ENCODE results near the gene HSBP1L1. TPM values are rescaled to one million over a fixed set of nuclear protein-coding genes. Genes with fewer than 3 reads are reported as not detected.

Gene HSBP1L1
- total RNA-seq, 1 experiment from 2014 or later = 25.7 TPM

GRCh38 chr18:79962835-79963657 lies 1.4 kb upstream of the HSBP1L1 start:
- intact Hi-C loops (cut with micrococcal nuclease; ENCODE audit: unreplicated experiment) = loop anchor here (10.0 kb wide), 1 partner anchor 288 kb away; the partner anchor contains the start of gene CTDP1
- ChIA-PET POLR2A (no interaction called here), CTCF (no interaction called here)
- H3K27me3 Mint-ChIP-seq (ENCODE audit: insufficient read depth, unreplicated experiment) = no peaks in the 10 kb centered on the region
- TF ChIP-seq CTCF (IDR thresholded peaks at IDR 0.05; ENCODE audit: insufficient read depth in 1 of 2, low read depth in 1 of 2, low read length in 1 of 2, severe bottlenecking in 1 of 2, unreplicated experiment in 1 of 2) = no peak
- H3K36me3 ChIP-seq (ENCODE audit: control insufficient read depth, insufficient read depth, low read length) = no peaks in the 10 kb centered on the region
- no peaks in the 10 kb centered on the region for H3K27me3 ChIP-seq (replicated peaks; ENCODE audit: control insufficient read depth, insufficient read depth, low read length)
- no peaks in the 10 kb centered on the region for H3K9me3 Mint-ChIP-seq (ENCODE audit: unreplicated experiment)
- no peak overlapping the region for H3K27ac Mint-ChIP-seq (ENCODE audit: unreplicated experiment)
- no peaks in the 10 kb centered on the region for H3K9me3 ChIP-seq
- no TSS peak for BruUV-seq (replicated peaks)
- no peak overlapping the region for H3K4me3 Mint-ChIP-seq (ENCODE audit: unreplicated experiment)
- DNase-seq = no peak
- H3K36me3 Mint-ChIP-seq (ENCODE audit: insufficient read depth, unreplicated experiment) = peaks cover 19% of the 10 kb centered on the region
- peaks cover 7% of the 10 kb centered on the region for H3K4me1 Mint-ChIP-seq (ENCODE audit: low read depth, unreplicated experiment)
- H3K4me3 ChIP-seq (ENCODE audit: low read depth, low read length) = no peak overlapping the region
- peaks cover 7% of the 10 kb centered on the region; the same call in 1 of the 2 replicates for H3K4me1 ChIP-seq

GRCh38 chr18:79963658-79964329 lies 649 bp upstream of the HSBP1L1 start:
- Histone ChIP-seq H3K4me1 (peaks cover 7% of the 10 kb centered on the region; the same call in 1 of the 2 replicates), H3K4me3 (ENCODE audit: low read depth, low read length) (peak overlapping the region; percentile 67), H3K36me3 (ENCODE audit: control insufficient read depth, insufficient read depth, low read length) (no peaks in the 10 kb centered on the region), H3K9me3 (no peaks in the 10 kb centered on the region), H3K27me3 (replicated peaks; ENCODE audit: control insufficient read depth, insufficient read depth, low read length) (no peaks in the 10 kb centered on the region)
- no peak for TF ChIP-seq CTCF (IDR thresholded peaks at IDR 0.05; ENCODE audit: insufficient read depth in 1 of 2, low read depth in 1 of 2, low read length in 1 of 2, severe bottlenecking in 1 of 2, unreplicated experiment in 1 of 2)
- Mint-ChIP-seq H3K4me3 (ENCODE audit: unreplicated experiment) (peak overlapping the region; percentile 7), H3K4me1 (ENCODE audit: low read depth, unreplicated experiment) (peaks cover 7% of the 10 kb centered on the region), H3K27me3 (ENCODE audit: insufficient read depth, unreplicated experiment) (no peaks in the 10 kb centered on the region), H3K9me3 (ENCODE audit: unreplicated experiment) (no peaks in the 10 kb centered on the region), H3K27ac (ENCODE audit: unreplicated experiment) (no peak overlapping the region), H3K36me3 (ENCODE audit: insufficient read depth, unreplicated experiment) (peaks cover 25% of the 10 kb centered on the region)
- no peak for DNase-seq
- ChIA-PET CTCF (no interaction called here), POLR2A (interaction anchor here (1.0 kb wide), 1 partner anchor 184 kb away, joined by 4 read pairs; no protein-coding TSS in a partner anchor)
- intact Hi-C loops (cut with micrococcal nuclease; ENCODE audit: unreplicated experiment) = loop anchor here (10.0 kb wide), 1 partner anchor 289 kb away; the partner anchor contains the start of gene CTDP1
- BruUV-seq (replicated peaks) = no TSS peak

GRCh38 chr18:79965119-79965902 lies 868 bp downstream of the HSBP1L1 start:
- intact Hi-C loops (cut with micrococcal nuclease; ENCODE audit: unreplicated experiment) = loop anchor here (1.0 to 10.0 kb wide), 2 partner anchors 23 to 291 kb away; partner anchors contain the start of genes CTDP1 and TXNL4A
- H3K27ac Mint-ChIP-seq (ENCODE audit: unreplicated experiment) = peak overlapping the region; percentile 85
- no peaks in the 10 kb centered on the region for H3K27me3 Mint-ChIP-seq (ENCODE audit: insufficient read depth, unreplicated experiment)
- H3K4me1 Mint-ChIP-seq (ENCODE audit: low read depth, unreplicated experiment) = peaks cover 7% of the 10 kb centered on the region
- H3K9me3 ChIP-seq = no peaks in the 10 kb centered on the region
- H3K4me3 Mint-ChIP-seq (ENCODE audit: unreplicated experiment) = peak overlapping the region; percentile 75
- H3K36me3 ChIP-seq (ENCODE audit: control insufficient read depth, insufficient read depth, low read length) = no peaks in the 10 kb centered on the region
- peaks cover 7% of the 10 kb centered on the region; the same call in 1 of the 2 replicates for H3K4me1 ChIP-seq
- no peaks in the 10 kb centered on the region for H3K9me3 Mint-ChIP-seq (ENCODE audit: unreplicated experiment)
- ChIA-PET POLR2A (interaction anchor here (1.0 kb wide), 1 partner anchor 183 kb away, joined by 4 read pairs; no protein-coding TSS in a partner anchor), CTCF (no interaction called here)
- TSS peak; percentile 57 for BruUV-seq (replicated peaks)
- TF ChIP-seq CTCF (IDR thresholded peaks at IDR 0.05; ENCODE audit: insufficient read depth in 1 of 2, low read depth in 1 of 2, low read length in 1 of 2, severe bottlenecking in 1 of 2, unreplicated experiment in 1 of 2) = no peak
- H3K36me3 Mint-ChIP-seq (ENCODE audit: insufficient read depth, unreplicated experiment) = peaks cover 25% of the 10 kb centered on the region
- peak overlapping the region; percentile 67 for H3K4me3 ChIP-seq (ENCODE audit: low read depth, low read length)
- H3K27me3 ChIP-seq (replicated peaks; ENCODE audit: control insufficient read depth, insufficient read depth, low read length) = no peaks in the 10 kb centered on the region
- peak; percentile 42 to 75 for DNase-seq

Measured in Caco-2 (cell line).